Gastrocnemius medialis (tissue), 4 donors: ENCODE results near the gene DGLUCY. TPM values are rescaled to one million over a fixed set of nuclear protein-coding genes. Genes with fewer than 3 reads are reported as not detected.

Experiments
- ATAC-seq, 2 donors: fragments of 150-250 bp; one replicate each; pipeline ENCODE4 v1.9.1; 2016
- DNase-seq, 2 donors: peaks; one replicate each; pipeline ENCODE4 v3.0.0-alpha.2; 2019
- H3K27ac ChIP-seq, 4 donors: fragments of 200-600 bp; sonication (generic); 1 replicate in 1 of 4; 2 replicates in 3 of 4; pipeline ENCODE4 v1.5.1; 2016 to 2018; ENCODE audit warnings: mild to moderate bottlenecking in 2 of 4, moderate library complexity in 1 of 4
- H3K27me3 ChIP-seq, 3 donors: fragments of 200-600 bp; sonication (generic) in 2 of 3; 1 replicate in 1 of 3; 2 replicates in 2 of 3; pipeline versions ENCODE4 v1.5.1 to v1.6.0; 2016 to 2019; ENCODE audit warnings: mild to moderate bottlenecking in 1 of 3, moderate library complexity in 1 of 3
- H3K36me3 ChIP-seq, 2 donors: fragments of 200-600 bp; sonication (generic) in 1 of 2; one replicate each; pipeline ENCODE4 v1.5.1; 2017 to 2018
- H3K4me1 ChIP-seq, 2 donors: fragments of 200-600 bp; sonication (generic) in 1 of 2; one replicate each; pipeline ENCODE4 v1.5.1; 2016 to 2017; ENCODE audit warnings: mild to moderate bottlenecking in 2 of 2
- H3K4me3 ChIP-seq, 4 donors: fragments of 200-600 bp; sonication (generic) in 3 of 4; 1 replicate in 1 of 4; 2 replicates in 3 of 4; pipeline ENCODE4 v1.5.1; 2016 to 2019; ENCODE audit warnings: mild to moderate bottlenecking in 2 of 4
- H3K9me3 ChIP-seq, 3 donors: fragments of 200-600 bp; sonication (generic) in 2 of 3; 1 replicate in 1 of 3; 2 replicates in 2 of 3; pipeline ENCODE4 v1.5.1; 2016 to 2019
- POLR2A ChIP-seq, 2 donors: fragments of 450-650 bp; IDR thresholded peaks; one replicate each; pipeline ENCODE4 v1.6.1; 2017; ENCODE audit warnings: antibody characterized with exemption in 2 of 2, mild to moderate bottlenecking in 2 of 2, moderate library complexity in 2 of 2
- in situ Hi-C, 4 donors: fragments of 200-750 bp; cut with MboI; loops; one replicate each; pipeline versions ENCODE4 v1.15.0 to v1.8.0; 2017; ENCODE audit warnings: low sequenced_read_pairs in 4 of 4
- intact Hi-C: fragments of 100-400 bp; cut with DNase I; formaldehyde crosslinking; loops from one replicate; pipeline ENCODE4 v1.15.1; 2023; ENCODE audit warnings: low total_unique reads
- total RNA-seq, 4 donors: library from RNA; depleted of rRNA; stranded (reverse); fragments of >200 nt; gene quantifications; one replicate each; pipeline versions ENCODE4 v1.1.0 to v1.2.3, GENCODE V29; 2016
- TF ChIP-seq, protein P1 (sequence below), 5 experiments: fragments of 450-650 bp in 3 of 5; fragments of 200-600 bp in 2 of 5; sonication (generic) in 2 of 5; IDR thresholded peaks in 4 of 5; conservative IDR thresholded peaks in 1 of 5; 1 replicate in 4 of 5; 2 replicates in 1 of 5; pipeline ENCODE4 v1.5.1; 2016 to 2019; ENCODE audit warnings: antibody characterized with exemption in 5 of 5, mild to moderate bottlenecking in 3 of 5, moderate library complexity in 3 of 5

The DGLUCY gene
- total RNA-seq, 4 donors from 2014 or later = 29.3 to 93.7 (median 67.8) TPM

DNA sequence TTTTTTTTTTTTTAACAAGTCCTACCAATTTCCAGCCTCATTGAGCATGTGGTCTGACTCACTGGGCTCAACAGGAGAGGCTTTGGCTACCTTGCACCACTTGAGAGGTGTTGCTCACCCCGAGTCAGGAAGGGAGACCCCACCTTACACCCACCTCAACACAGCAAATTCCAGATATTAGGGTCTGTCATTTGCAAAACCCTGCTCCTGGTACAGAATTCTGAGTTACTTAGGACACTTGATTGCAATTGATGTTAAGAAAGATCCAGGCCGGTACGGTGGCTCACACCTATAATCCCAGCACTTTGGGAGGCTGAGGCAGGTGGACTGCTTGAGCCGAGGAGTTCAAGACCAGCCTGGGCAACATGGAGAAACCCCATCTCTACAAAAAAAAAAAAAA is 14.1 kb downstream of the DGLUCY start:
- intact Hi-C loops (loop anchor here (5.0 kb wide), 1 partner anchor 66 kb away; the partner anchor contains the start of gene RPS6KA5), in situ Hi-C loops (no loop called here)
- Histone ChIP-seq H3K27me3 (no peaks in the 10 kb centered on the region), H3K27ac (peak overlapping the region; percentile 97 to 100 (median 100)), H3K4me1 (peaks cover 35 to 36% of the 10 kb centered on the region in 2 donors), H3K9me3 (no peaks in the 10 kb centered on the region), H3K4me3 (peak overlapping the region in 1 of 4 donors; percentile 2), H3K36me3 (peaks cover 0 to 6% of the 10 kb centered on the region in 2 donors)
- DNase-seq = no peak
- TF ChIP-seq, protein P1, sequence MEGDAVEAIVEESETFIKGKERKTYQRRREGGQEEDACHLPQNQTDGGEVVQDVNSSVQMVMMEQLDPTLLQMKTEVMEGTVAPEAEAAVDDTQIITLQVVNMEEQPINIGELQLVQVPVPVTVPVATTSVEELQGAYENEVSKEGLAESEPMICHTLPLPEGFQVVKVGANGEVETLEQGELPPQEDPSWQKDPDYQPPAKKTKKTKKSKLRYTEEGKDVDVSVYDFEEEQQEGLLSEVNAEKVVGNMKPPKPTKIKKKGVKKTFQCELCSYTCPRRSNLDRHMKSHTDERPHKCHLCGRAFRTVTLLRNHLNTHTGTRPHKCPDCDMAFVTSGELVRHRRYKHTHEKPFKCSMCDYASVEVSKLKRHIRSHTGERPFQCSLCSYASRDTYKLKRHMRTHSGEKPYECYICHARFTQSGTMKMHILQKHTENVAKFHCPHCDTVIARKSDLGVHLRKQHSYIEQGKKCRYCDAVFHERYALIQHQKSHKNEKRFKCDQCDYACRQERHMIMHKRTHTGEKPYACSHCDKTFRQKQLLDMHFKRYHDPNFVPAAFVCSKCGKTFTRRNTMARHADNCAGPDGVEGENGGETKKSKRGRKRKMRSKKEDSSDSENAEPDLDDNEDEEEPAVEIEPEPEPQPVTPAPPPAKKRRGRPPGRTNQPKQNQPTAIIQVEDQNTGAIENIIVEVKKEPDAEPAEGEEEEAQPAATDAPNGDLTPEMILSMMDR (IDR thresholded peaks at IDR 0.05 in 4 of 5, conservative IDR thresholded peaks at IDR 0.05 in 1 of 5) = no peak
- no peak for TF ChIP-seq POLR2A (IDR thresholded peaks at IDR 0.05)
- peak in 1 of 2 donors; percentile 9 for ATAC-seq

DNA sequence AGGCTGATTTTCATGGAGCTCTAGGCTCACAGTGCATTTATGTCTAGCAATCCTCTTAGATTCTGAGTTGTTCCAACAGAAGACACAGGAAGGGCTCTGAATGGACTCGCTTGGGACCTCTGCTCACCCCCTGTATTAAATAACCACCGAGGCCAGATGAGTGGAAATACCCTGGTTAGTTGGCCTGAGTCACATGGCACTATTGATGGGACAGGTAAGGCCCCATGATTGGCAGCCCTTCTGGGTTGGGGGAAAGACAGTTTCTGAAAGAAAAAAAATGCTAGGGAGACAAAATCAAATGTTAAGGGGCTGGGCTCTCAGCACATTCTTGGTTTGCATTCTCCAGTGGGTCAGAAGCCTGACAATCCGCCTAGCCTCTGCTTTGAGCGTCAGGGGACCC is 14.8 kb downstream of the DGLUCY start:
- intact Hi-C loops (loop anchor here (5.0 kb wide), 1 partner anchor 66 kb away; the partner anchor contains the start of gene RPS6KA5), in situ Hi-C loops (no loop called here)
- no peak overlapping the region for H3K4me3 ChIP-seq
- TF ChIP-seq POLR2A (IDR thresholded peaks at IDR 0.05) = no peak
- TF ChIP-seq, protein P1 (IDR thresholded peaks at IDR 0.05 in 4 of 5, conservative IDR thresholded peaks at IDR 0.05 in 1 of 5) = no peak
- ATAC-seq (no peak), DNase-seq (no peak)
- no peaks in the 10 kb centered on the region for H3K9me3 ChIP-seq
- peak overlapping the region; percentile 97 to 100 (median 100) for H3K27ac ChIP-seq
- H3K4me1 ChIP-seq = peaks cover 28% of the 10 kb centered on the region in 2 donors
- H3K27me3 ChIP-seq = no peaks in the 10 kb centered on the region
- peaks cover 0 to 6% of the 10 kb centered on the region in 2 donors for H3K36me3 ChIP-seq

DNA sequence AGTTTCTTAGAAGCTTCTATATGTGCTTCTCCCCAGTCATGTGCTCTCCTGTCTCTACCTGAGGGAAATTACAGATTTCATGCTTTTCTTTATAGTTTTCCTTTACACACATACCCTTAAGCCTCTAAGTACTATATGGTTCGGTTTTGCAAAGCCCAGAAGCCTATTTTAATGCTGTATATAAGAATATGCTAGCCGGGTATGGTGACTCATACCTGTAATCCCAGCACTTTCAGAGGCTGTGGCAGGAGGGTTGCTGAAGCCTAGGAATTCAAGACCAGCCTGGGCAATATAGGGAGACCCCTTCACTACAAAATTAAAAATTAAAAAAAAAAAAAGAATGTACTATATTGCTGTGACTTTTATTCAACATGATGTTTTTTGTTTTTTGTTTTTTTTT is 15.4 kb downstream of the DGLUCY start:
- Histone ChIP-seq H3K27me3 (no peaks in the 10 kb centered on the region), H3K36me3 (peaks cover 0 to 6% of the 10 kb centered on the region in 2 donors), H3K4me1 (peaks cover 22 to 23% of the 10 kb centered on the region in 2 donors), H3K4me3 (no peak overlapping the region), H3K27ac (peak overlapping the region; percentile 97 to 100 (median 100)), H3K9me3 (no peaks in the 10 kb centered on the region)
- in situ Hi-C loops = no loop called here
- ATAC-seq = no peak
- no peak for DNase-seq
- intact Hi-C loops = loop anchor here (5.0 kb wide), 1 partner anchor 67 kb away; the partner anchor contains the start of gene RPS6KA5
- TF ChIP-seq, protein P1 (IDR thresholded peaks at IDR 0.05 in 4 of 5, conservative IDR thresholded peaks at IDR 0.05 in 1 of 5) = no peak
- TF ChIP-seq POLR2A (IDR thresholded peaks at IDR 0.05) = no peak

DNA sequence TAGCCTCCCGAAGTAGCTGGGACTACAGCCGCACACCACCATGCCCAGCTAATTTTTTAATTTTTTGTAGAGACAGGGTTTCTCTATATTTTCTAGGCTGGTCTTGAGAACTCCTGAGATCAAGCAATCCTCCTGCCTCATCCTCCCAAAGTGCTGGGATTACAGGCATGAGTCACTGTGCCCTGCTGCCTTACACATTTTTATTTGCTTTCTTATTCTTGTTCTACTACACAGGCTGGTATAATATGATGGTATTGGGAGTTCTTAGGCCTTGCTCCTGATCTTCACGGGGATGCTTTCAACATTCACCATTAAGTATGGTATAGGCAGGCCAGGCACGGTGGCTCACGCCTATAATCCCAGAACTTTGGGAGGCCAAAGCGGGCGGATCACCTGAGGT is 21.2 kb downstream of the DGLUCY start:
- H3K27ac ChIP-seq = peak overlapping the region in 3 of 4 donors; percentile 16 to 53 (median 19)
- peaks cover 10 to 15% of the 10 kb centered on the region in 2 donors for H3K4me1 ChIP-seq
- in situ Hi-C loops (no loop called here), intact Hi-C loops (no loop called here)
- peaks cover 0 to 5% of the 10 kb centered on the region in 2 donors for H3K36me3 ChIP-seq
- no peak for TF ChIP-seq POLR2A (IDR thresholded peaks at IDR 0.05)
- TF ChIP-seq, protein P1 (IDR thresholded peaks at IDR 0.05 in 4 of 5, conservative IDR thresholded peaks at IDR 0.05 in 1 of 5) = no peak
- no peak for DNase-seq
- no peaks in the 10 kb centered on the region for H3K9me3 ChIP-seq
- H3K27me3 ChIP-seq = no peaks in the 10 kb centered on the region
- ATAC-seq = no peak
- no peak overlapping the region for H3K4me3 ChIP-seq
